Measurements from ENCODE around the gene CFAP410. TPM values are rescaled to one million over a fixed set of nuclear protein-coding genes. Genes with fewer than 3 reads are reported as not detected.
"Not testable (repeated sequence)": the region's sequence is repeated elsewhere in the genome, so short reads cannot be mapped to it uniquely, and the experiment has no call there.

Gene CFAP410
- total RNA-seq, 4 donors from 2014 or later, result 20.5 to 50.6 (median 39.9) TPM

DNA sequence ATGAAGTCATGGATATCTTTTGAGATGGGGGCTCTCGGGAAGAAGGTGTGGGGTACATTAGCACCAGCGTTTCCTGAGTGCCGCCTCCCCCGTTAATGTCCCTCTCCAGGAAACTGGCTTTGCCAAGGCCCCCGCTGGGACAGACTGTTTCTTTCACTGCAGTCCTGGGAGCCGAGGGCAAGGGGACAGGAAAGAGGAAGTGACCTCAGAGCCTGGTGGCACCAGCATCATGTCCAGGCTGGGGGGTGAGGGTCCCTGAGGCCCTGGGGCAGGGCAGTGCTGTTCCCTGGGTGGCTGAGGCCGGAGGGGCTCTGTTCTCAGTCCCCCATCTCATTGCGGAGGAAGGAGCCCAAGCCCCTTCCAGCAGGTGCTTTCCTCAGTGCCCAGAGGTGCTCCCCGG is 33.5 kb downstream of the CFAP410 start:
- no peak overlapping the region for H3K27ac ChIP-seq
- H3K9me3 ChIP-seq, result no peaks in the 10 kb centered on the region
- peaks cover 0 to 46% (median 0%) of the 10 kb centered on the region in 3 donors for H3K36me3 ChIP-seq
- peaks cover 13 to 56% (median 16%) of the 10 kb centered on the region in 4 donors for H3K4me1 ChIP-seq
- no peak for DNase-seq
- no peak overlapping the region for H3K4me3 ChIP-seq
- H3K27me3 ChIP-seq, result no peaks in the 10 kb centered on the region
- TF ChIP-seq CTCF (IDR thresholded peaks at IDR 0.05), result no peak
- TF ChIP-seq POLR2A (IDR thresholded peaks at IDR 0.05), result no peak

DNA sequence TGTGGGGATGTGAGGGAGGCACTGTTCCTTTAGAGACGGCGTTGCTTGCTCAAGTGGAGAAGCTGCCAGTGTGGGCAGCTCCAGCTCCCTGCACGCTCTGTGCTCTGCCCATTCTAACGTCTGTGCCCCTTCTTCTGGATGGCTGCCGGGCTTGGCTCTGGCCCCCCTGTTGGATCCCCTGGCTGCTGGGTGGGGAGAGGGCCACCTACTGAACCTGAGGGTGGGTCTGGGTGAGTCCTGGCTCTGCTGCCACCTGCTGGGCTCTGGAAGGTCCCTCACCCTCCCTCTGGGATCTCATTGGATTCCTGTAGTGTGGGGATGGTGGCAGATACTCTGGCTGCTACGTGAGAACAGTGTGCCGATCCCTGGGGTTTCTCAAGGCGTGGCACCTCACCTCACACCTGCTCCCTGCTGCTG is 34.3 kb downstream of the CFAP410 start:
- Histone ChIP-seq H3K4me1 (peaks cover 13 to 56% (median 17%) of the 10 kb centered on the region in 4 donors), H3K27me3 (no peaks in the 10 kb centered on the region), H3K36me3 (peaks cover 0 to 38% (median 0%) of the 10 kb centered on the region in 3 donors), H3K27ac (peak overlapping the region in 3 of 4 donors; percentile 91 to 100 (median 99)), H3K4me3 (no peak overlapping the region), H3K9me3 (no peaks in the 10 kb centered on the region)
- peak in 2 of 3 donors; percentile 72 to 74 for DNase-seq
- peak in 5 of 6 experiments; percentile 20 to 69 (median 60) for TF ChIP-seq CTCF (IDR thresholded peaks at IDR 0.05)
- no peak for TF ChIP-seq POLR2A (IDR thresholded peaks at IDR 0.05)

- Histone ChIP-seq H3K27ac (peak overlapping the region in 3 of 4 donors; percentile 91 to 100 (median 99)), H3K36me3 (peaks cover 0 to 31% (median 0%) of the 10 kb centered on the region in 3 donors), H3K27me3 (no peaks in the 10 kb centered on the region), H3K9me3 (no peaks in the 10 kb centered on the region), H3K4me3 (peak overlapping the region in 2 of 4 donors; percentile 15 to 22), H3K4me1 (peaks cover 13 to 61% (median 19%) of the 10 kb centered on the region in 4 donors)
- no peak for DNase-seq
- TF ChIP-seq POLR2A (IDR thresholded peaks at IDR 0.05), result no peak
- TF ChIP-seq CTCF (IDR thresholded peaks at IDR 0.05), result no peak
These were observed 35.1 kb downstream of the CFAP410 start for GRCh38 chr21:44304011-44304616.

GRCh38 chr21:44303490-44303981 is 35.7 kb downstream of the CFAP410 start:
- peak overlapping the region in 3 of 4 donors; percentile 91 to 100 (median 99) for H3K27ac ChIP-seq
- TF ChIP-seq CTCF (IDR thresholded peaks at IDR 0.05) (peak in 3 of 6 experiments; percentile 22 to 37 (median 26)), POLR2A (IDR thresholded peaks at IDR 0.05) (peak; percentile 17 to 79)
- H3K4me3 ChIP-seq, result peak overlapping the region in 1 of 4 donors; percentile 22
- H3K4me1 ChIP-seq, result peaks cover 13 to 61% (median 19%) of the 10 kb centered on the region in 4 donors
- DNase-seq, result peak; percentile 30 to 90 (median 88)
- H3K9me3 ChIP-seq, result no peaks in the 10 kb centered on the region
- peaks cover 0 to 28% (median 0%) of the 10 kb centered on the region in 3 donors for H3K36me3 ChIP-seq
- no peaks in the 10 kb centered on the region for H3K27me3 ChIP-seq

- H3K9me3 ChIP-seq, H3K27me3 ChIP-seq: not testable (repeated sequence)
- Histone ChIP-seq H3K4me3 (peak overlapping the region in 2 of 4 donors; percentile 95 to 99), H3K27ac (peak overlapping the region; percentile 26 to 100 (median 95)), H3K36me3 (peaks cover 0 to 21% (median 0%) of the 10 kb centered on the region in 3 donors), H3K4me1 (peaks cover 18 to 61% (median 21%) of the 10 kb centered on the region in 4 donors)
- peak; percentile 31 to 89 (median 86) for DNase-seq
- TF ChIP-seq CTCF (IDR thresholded peaks at IDR 0.05), result peak in 4 of 6 experiments; percentile 17 to 54 (median 34)
- peak; percentile 70 to 83 for TF ChIP-seq POLR2A (IDR thresholded peaks at IDR 0.05)
These were observed 36.4 kb downstream of the CFAP410 start for GRCh38 chr21:44302573-44303401.

Measured in Peyer's patch (tissue), 4 donors.